ENCODE results near the gene C1QA.

Gene C1QA

GRCh38 chr1:22613572-22613918 is 22.9 kb upstream of the C1QA start:
- DNase-seq, result no peak

- DNase-seq, result no peak
These were observed 22.5 kb upstream of the C1QA start for GRCh38 chr1:22613951-22614350.

- DNase-seq, result no peak
These were observed 20.5 kb upstream of the C1QA start for GRCh38 chr1:22615886-22616285.

GRCh38 chr1:22616571-22616970 is 19.9 kb upstream of the C1QA start:
- DNase-seq, result no peak

- DNase-seq, result no peak
These were observed 18.4 kb upstream of the C1QA start for GRCh38 chr1:22618056-22618455.

- no peak for DNase-seq
These were observed 17.2 kb upstream of the C1QA start for GRCh38 chr1:22619252-22619651.

GRCh38 chr1:22619798-22620197 is 16.6 kb upstream of the C1QA start:
- no peak for DNase-seq

GRCh38 chr1:22621761-22622160 is 14.7 kb upstream of the C1QA start:
- DNase-seq, result no peak

GRCh38 chr1:22625262-22625925 is 11.0 kb upstream of the C1QA start:
- DNase-seq, result no peak

- DNase-seq, result no peak
These were observed 9.9 kb upstream of the C1QA start for GRCh38 chr1:22626237-22627157.

GRCh38 chr1:22627331-22627730 is 9.1 kb upstream of the C1QA start:
- DNase-seq, result no peak

GRCh38 chr1:22628698-22629444 is 7.6 kb upstream of the C1QA start:
- DNase-seq, result no peak

GRCh38 chr1:22629886-22630285 is 6.5 kb upstream of the C1QA start:
- no peak for DNase-seq

- DNase-seq, result no peak
These were observed 2.5 kb upstream of the C1QA start for GRCh38 chr1:22633697-22634463.

GRCh38 chr1:22635436-22635835 is 992 bp upstream of the C1QA start:
- DNase-seq, result no peak

GRCh38 chr1:22636927-22637326 is 499 bp downstream of the C1QA start:
- DNase-seq, result no peak

- DNase-seq, result no peak
These were observed 1.5 kb downstream of the C1QA start for GRCh38 chr1:22637907-22638445.

- DNase-seq, result no peak
These were observed 2.2 kb downstream of the C1QA start for GRCh38 chr1:22638476-22639234.

- DNase-seq, result no peak
These were observed 2.9 kb downstream of the C1QA start for GRCh38 chr1:22639286-22639685.

- DNase-seq, result no peak
These were observed 4.8 kb downstream of the C1QA start for GRCh38 chr1:22641247-22641646.

- DNase-seq, result peak; percentile 49
These were observed 5.6 kb downstream of the C1QA start for GRCh38 chr1:22641906-22642636.
